ENCODE results near the gene CDK11B.
"Not testable (repeated sequence)": the region's sequence is repeated elsewhere in the genome, so short reads cannot be mapped to it uniquely, and the experiment has no call there.

Gene CDK11B

GRCh38 chr1:1658583-1659549, at the start of gene CDK11B:
TSS of gene CDK11B (minus strand) at chr1:1659004. CDS start at chr1:1657485, 1,519 bp downstream.
- peak within 1 kb of the TSS; percentile 57 for H3K4me3 ChIP-seq (ENCODE audit: low read depth, low read length)
- DNase-seq (ENCODE audit: low read depth) = peak; percentile 90

DNA sequence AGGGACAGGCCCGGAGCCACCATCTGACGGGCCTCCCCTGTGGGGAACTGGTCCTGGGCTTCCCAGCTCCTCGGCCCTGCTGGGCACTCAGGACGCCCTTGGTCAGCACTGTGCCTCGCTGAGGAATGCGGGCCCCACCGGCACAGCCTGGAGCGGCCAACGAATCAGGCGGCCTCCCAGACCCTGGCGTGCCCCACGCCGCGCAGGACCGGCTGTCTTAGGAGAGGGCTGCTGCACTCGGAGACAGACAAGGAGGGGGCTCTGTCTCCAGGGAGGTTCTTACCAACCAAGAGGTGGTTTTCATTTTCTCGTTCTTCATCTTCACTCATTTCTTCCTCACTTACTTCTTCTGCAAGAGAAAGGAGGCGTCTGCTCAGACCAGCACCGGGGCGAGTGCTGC, 49.1 kb upstream of the CDK11B start:
- DNase-seq (ENCODE audit: low read depth) = not testable (repeated sequence)

GRCh38 chr1:1707241-1707640, 48.4 kb upstream of the CDK11B start:
- not testable (repeated sequence) for DNase-seq (ENCODE audit: low read depth); H3K4me3 ChIP-seq (ENCODE audit: low read depth, low read length)

More for the DNA sequence above, 49.1 kb upstream of the CDK11B start:
- H3K4me3 ChIP-seq (ENCODE audit: low read depth, low read length) = not testable (repeated sequence)

DNA sequence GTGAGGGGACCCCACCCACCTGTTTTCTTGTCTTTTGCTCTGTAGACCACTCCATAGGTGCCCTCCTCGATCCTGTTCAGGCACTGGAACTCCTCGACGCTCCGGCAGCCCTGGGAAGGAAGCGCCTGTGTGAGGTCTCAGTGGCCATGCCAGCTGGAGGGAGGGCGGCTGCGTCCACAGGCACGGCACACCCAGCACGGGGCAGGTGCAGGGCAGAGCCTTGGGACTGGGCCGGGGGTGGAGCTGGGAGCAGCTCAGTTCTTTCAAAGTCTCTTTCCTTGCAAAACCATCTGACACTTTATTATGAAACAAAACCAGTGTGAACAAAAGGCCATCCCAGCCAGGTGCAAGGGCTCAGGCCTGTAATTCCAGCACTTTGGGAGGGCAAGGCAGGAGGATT, 46.8 kb upstream of the CDK11B start:
- H3K4me3 ChIP-seq (ENCODE audit: low read depth, low read length); DNase-seq (ENCODE audit: low read depth): not testable (repeated sequence)

- H3K4me3 ChIP-seq (ENCODE audit: low read depth, low read length); DNase-seq (ENCODE audit: low read depth): not testable (repeated sequence)
Measured at GRCh38 chr1:1704284-1704957, 45.6 kb upstream of the CDK11B start.

DNA sequence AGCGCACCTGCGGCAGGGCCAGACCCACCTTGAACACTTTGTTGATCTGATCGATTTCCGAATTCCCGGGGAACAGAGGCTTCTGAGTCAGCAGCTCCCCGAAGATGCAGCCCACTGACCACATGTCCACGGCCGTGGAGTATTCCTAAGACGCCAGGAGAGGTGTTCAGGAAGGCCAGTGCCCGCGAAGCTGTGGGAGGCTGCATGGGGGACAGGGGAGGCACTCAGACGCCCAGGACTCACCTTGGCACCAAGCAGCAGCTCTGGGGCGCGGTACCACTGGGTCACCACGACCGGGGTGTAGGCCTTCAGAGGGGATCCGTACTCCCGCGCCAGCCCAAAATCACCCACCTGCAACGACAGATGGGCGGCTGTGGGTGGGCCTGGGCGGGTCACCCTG, 45.0 kb upstream of the CDK11B start:
- DNase-seq (ENCODE audit: low read depth) = no peak

GRCh38 chr1:1702506-1702905, 43.7 kb upstream of the CDK11B start:
- DNase-seq (ENCODE audit: low read depth); H3K4me3 ChIP-seq (ENCODE audit: low read depth, low read length): not testable (repeated sequence)

More for the DNA sequence above, 45.0 kb upstream of the CDK11B start:
- no peak overlapping the region for H3K4me3 ChIP-seq (ENCODE audit: low read depth, low read length)

DNA sequence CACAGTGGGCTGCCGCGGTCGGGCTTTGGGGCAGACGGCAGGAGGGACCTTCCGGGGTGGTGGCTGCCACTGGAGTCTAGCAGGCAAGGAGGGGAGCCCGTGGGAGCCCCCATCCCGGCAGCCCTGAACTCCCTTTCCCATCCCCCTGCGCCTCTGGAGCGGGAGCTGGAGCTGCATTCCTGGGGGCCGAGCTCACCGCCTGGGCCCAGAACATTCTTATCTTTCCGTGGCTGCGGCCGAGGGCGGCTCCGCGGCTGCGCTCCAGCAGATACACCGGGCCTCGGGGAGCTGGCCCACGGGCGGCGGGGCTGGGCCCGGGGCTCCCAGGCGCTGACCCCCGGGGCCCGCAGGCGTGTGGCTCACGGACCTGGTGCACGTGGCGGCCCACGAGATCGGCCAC, 41.8 kb upstream of the CDK11B start:
- not testable (repeated sequence) for H3K4me3 ChIP-seq (ENCODE audit: low read depth, low read length); DNase-seq (ENCODE audit: low read depth)

DNA sequence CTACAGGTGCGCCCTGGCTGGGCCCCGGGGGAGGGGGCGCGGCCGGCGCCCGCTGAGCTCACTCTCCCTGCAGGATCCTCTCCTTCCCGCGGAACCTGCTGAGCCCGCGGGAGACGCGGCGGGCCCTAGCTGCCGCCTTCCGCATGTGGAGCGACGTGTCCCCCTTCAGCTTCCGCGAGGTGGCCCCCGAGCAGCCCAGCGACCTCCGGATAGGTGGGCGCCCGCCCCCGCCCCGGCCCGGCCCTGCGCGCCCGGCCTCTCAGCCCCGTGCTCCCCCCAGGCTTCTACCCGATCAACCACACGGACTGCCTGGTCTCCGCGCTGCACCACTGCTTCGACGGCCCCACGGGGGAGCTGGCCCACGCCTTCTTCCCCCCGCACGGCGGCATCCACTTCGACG, 41.3 kb upstream of the CDK11B start:
- DNase-seq (ENCODE audit: low read depth) = not testable (repeated sequence)

GRCh38 chr1:1699061-1699460, 40.3 kb upstream of the CDK11B start:
- DNase-seq (ENCODE audit: low read depth); H3K4me3 ChIP-seq (ENCODE audit: low read depth, low read length): not testable (repeated sequence)

More for the DNA sequence above, 41.3 kb upstream of the CDK11B start:
- H3K4me3 ChIP-seq (ENCODE audit: low read depth, low read length) = not testable (repeated sequence)

GRCh38 chr1:1697358-1698183, 38.8 kb upstream of the CDK11B start:
- not testable (repeated sequence) for DNase-seq (ENCODE audit: low read depth); H3K4me3 ChIP-seq (ENCODE audit: low read depth, low read length)

GRCh38 chr1:1696431-1697357, 37.9 kb upstream of the CDK11B start:
- H3K4me3 ChIP-seq (ENCODE audit: low read depth, low read length); DNase-seq (ENCODE audit: low read depth): not testable (repeated sequence)

GRCh38 chr1:1692714-1693647, 34.2 kb upstream of the CDK11B start, which contains the start of gene SLC35E2B:
TSS of gene SLC35E2B (minus strand) at chr1:1692795. CDS start at chr1:1676699, 16,096 bp downstream.
- H3K4me3 ChIP-seq (ENCODE audit: low read depth, low read length) = peak within 1 kb of the TSS; percentile 48
- DNase-seq (ENCODE audit: low read depth) = peak; percentile 79

DNA sequence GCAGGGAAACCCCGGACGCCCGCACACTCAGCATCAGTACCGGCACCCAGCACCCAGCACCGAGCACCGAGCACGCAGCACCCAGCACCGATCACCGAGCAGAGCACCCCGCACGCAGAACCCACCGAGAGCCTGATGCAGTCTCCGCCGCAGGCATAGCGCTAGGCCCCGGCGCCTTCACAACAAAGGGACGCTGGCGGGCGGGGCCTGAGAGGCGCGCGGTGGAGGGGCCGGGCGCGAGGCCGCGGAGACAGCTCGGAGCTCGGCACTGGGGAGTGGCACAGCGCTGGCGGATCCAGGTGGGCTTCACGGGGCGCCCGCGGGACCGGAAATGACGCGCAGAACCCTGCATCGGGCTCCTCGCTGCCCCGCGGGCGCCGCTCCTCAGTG, 33.5 kb upstream of the CDK11B start:
- peak overlapping the region; percentile 48 for H3K4me3 ChIP-seq (ENCODE audit: low read depth, low read length)
- DNase-seq (ENCODE audit: low read depth) = peak; percentile 4

- peak overlapping the region; percentile 38 for H3K4me3 ChIP-seq (ENCODE audit: low read depth, low read length)
- DNase-seq (ENCODE audit: low read depth) = not testable (repeated sequence)
Measured at GRCh38 chr1:1691443-1691842, 32.6 kb upstream of the CDK11B start.

GRCh38 chr1:1689526-1689925, 30.7 kb upstream of the CDK11B start:
- not testable (repeated sequence) for DNase-seq (ENCODE audit: low read depth); H3K4me3 ChIP-seq (ENCODE audit: low read depth, low read length)

GRCh38 chr1:1687846-1688245, 29.0 kb upstream of the CDK11B start:
- no peak for DNase-seq (ENCODE audit: low read depth)
- no peak overlapping the region for H3K4me3 ChIP-seq (ENCODE audit: low read depth, low read length)
